ENCODE measurements around the gene MXD1.
"Not testable (repeated sequence)": the region's sequence is repeated elsewhere in the genome, so short reads cannot be mapped to it uniquely, and the experiment has no call there.

MXD1 gene

DNA sequence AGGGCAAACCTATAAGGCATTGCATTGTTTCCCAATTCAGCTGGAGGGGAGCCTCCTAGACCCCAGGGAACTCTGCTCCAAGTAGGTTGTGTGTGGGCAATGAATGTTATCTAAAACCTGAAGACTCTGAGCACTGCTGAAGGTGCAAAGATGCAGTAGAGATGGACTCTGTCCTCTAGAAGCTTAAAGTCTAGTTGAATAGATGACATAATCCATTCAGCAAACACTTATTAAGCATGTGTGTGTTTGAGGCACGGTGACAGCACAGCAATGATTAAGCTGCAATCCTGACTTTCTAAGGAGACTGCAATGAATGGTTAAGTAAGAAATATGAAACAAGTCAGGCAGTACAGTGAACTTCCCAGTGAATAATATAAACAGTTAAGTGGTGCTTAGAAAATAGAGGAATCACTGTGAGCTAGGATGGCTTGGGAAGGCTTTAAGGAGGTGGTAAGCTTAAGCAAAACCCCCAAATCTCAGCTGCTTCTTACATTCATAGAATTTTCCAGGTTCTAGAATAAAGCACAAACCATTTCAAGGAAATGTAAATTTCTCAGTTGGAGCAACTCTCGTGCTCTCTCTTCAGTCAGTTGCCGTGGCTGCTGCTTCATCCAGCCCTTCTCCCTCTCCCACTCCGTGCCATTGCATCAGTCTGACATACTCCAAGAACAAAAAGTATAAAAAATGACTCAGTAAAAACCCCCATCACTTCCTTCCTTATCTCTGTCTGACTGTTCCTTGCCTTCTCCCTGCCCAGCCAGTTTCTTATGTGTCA, 19.1 kb downstream of the MXD1 start:
- DNase-seq: no peak

- no peak for DNase-seq
Measured at GRCh38 chr2:69934614-69934908, 19.7 kb downstream of the MXD1 start.

GRCh38 chr2:69935011-69935410, 20.1 kb downstream of the MXD1 start:
- DNase-seq: no peak

DNA sequence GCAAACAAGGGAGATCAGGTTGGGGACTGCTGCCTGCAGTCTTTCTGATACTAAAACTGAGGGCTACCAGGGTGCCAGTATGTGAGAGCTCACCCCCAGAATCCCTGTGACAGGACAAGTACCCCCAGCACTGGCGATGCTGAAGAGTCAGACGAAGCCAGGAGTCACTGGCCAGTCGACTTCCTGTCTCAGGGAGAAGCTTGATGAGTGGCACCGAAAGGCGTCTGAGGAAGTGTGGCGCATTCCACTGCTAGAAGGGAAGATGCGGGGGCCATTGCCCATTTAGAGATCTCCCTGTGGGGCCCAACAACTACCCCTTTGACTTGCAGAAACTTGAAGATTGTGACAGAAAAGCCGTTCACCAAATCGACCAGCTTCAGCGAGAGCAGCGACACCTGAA, 22.0 kb downstream of the MXD1 start:
- no peak for DNase-seq

- DNase-seq: no peak
Measured at GRCh38 chr2:69937968-69938367, 23.1 kb downstream of the MXD1 start.

GRCh38 chr2:69939722-69940121, 24.8 kb downstream of the MXD1 start:
- no peak for DNase-seq

DNA sequence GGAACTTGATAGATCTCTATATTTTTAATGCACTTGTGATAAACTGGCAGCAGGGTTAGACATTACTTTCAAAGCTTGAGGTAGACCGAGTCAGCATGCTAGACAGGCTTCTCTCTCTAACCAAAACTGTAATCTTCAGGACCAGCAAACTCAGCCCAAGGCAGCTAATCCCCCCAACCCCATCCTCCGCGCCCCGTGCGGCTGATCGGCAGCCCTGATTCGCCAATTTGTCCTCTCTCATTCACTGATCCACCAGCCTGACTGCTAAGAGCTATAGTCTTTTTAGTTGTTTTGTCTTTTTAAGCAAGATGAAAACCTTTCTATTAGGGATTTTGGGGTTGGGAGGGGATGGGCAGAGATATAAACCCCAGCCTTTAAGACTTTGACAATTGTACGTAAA, 25.8 kb downstream of the MXD1 start:
- no peak for DNase-seq

- DNase-seq: no peak
Measured at GRCh38 chr2:69943000-69943842, 28.3 kb downstream of the MXD1 start.

- DNase-seq: no peak
Measured at GRCh38 chr2:69943843-69944525, 29.1 kb downstream of the MXD1 start.

GRCh38 chr2:69944756-69945155, 29.8 kb downstream of the MXD1 start:
- no peak for DNase-seq

DNA sequence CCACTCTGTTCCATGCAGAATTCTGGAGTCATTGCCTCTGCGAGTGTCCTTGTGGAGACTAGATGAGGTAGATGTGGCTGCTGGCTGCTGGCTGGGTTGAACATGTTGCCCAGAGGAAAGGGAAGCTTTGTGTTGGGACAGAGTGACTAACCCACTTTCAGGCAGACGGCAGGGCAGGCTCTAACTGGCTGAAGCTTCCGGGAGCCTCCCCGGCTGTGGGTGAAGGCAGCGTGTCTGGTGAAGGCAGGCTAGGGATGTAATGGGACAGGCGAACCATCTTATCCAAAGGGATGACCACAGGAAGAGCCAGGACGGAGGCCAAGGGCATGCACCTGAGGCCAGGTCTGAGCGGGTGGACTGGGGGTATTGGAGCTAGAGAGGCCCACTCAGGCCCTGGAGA, 30.5 kb downstream of the MXD1 start:
- DNase-seq: no peak

- DNase-seq: no peak
Measured at GRCh38 chr2:69945941-69946340, 31.0 kb downstream of the MXD1 start.

DNA sequence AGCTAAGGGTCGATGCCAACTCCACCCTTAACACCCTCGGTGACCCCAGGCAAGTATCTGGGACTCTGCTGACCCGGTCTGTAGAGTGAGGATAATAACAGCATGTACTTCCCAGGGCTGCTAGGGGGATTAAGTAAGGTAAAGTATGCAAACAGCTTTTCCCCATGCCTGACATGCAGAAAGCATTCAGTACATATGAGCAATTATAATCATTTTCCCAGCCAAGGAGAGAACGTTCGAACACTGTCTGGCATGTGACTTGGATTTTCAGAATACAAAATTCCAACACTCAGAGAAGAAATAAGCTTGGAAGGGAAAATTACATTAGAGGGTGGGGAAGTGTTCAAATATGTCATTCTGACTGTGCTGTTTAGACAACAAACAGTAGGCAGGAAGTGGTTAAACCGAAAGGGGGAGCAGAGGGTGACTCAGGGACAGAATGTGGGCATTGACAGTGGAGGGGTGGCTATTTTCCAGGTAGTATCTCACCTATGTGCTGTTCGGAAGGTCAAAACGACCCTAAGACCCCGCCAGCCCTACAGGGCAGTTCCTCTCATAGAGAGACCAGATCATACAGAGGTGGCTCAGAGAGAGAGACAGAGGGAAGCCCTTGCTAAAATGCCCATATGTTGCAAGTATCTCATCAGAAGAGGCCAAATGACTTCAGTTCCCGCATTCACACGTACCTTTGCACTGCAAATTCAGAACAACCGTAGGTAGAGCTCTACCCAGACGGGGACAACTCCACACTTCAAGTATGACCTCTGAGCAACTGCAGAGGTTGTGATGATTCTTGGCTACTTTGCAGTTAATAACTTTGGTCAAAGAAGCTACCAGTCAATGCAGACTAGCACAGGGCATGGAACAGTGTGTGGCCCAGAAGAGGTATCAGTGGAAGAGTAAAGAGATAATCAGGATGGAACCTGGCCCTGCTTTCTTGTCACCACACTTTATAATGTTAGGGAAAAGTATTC, 31.7 kb downstream of the MXD1 start:
- DNase-seq: peak; percentile 7

DNA sequence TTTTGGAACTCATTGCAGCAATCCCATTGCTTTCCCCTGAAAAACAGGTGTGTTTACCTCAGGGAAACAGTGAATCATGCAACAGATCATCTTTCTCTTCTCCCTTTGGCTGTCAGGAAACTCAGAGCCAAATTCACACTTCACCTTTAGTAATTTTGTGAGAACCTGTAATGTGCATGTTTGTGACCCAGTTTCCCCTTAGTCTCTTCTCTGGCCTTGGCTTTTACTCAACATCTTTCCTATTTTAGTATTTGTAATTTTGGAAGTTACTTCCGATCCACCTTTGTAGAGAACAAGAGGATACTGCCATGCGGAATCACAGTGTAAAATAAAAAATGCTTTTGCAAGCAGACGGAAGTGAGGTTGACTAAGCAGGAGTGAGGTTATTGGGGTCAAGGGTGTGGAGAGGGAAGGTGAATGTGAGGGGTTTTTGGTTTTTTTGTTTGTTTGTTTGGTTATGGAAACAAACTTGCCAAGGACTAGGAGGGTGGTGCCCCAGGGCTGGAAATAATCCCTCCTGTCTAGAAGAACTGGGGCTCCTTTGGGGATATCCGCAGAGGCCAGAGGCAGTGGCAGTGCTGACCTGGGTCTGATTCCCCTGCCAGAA, 32.5 kb downstream of the MXD1 start:
- no peak for DNase-seq

GRCh38 chr2:69948032-69948962, 33.4 kb downstream of the MXD1 start:
- DNase-seq: no peak

GRCh38 chr2:69948963-69949645, 34.2 kb downstream of the MXD1 start:
- no peak for DNase-seq

DNA sequence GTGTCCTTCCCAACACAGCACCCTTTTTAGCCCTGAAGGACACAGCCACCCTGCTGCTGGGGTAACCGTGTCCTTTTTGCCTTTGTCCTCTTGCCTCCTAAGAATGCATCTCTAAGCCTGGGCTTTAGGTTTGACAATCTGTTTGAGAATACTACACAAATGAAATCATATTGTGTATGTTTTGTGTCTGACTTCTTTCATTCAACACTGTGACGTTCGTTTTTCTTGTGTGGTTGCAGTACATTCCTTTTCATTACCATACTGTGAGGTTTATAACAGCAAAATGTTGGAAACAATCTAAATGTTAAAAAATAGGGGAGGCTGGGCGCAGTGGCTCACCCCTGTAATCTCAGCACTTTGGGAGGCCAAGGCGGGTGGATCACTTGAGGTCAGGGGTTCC, 35.3 kb downstream of the MXD1 start:
- DNase-seq: no peak

DNA sequence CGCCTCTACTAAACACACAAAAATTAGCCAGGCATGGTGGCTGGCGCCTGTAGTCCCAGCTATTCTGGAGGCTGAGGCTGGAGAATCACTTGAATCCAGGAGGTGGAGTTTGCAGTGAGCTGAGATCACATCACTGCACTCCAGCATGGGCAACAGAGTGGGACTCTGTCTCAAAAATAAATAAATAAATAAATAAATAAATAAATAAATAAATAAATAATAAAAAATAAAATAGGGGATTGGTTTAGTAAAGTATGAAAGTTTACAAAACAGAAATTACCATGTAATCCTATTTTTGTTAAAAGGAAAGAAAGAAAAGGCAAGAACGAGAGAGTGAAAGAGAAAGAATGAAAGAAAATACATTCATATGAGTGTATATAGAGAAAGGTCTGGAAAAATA, 35.8 kb downstream of the MXD1 start:
- not testable (repeated sequence) for DNase-seq

GRCh38 chr2:69952336-69953115, 37.6 kb downstream of the MXD1 start:
- no peak for DNase-seq

DNA sequence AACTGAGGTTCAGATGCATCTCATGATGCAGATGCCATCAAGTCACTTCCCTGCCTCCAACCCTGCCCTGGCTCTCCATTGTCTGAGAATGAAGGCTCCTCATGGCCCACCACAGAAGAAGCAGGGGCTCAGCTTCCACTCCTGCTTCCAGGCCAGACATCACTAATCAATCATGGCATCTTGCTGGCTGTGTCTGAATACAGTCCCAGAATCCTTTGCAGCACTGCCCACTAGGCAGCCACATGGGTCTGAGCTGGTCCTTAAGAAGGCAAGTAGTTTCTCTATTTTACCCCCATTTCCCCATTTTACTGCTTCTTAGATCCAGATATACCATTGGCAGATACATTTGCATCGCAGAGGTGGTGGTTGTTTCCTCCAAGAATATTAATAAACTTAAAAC, 39.2 kb downstream of the MXD1 start:
- DNase-seq: no peak

Data from effector CD8-positive, alpha-beta T cell (primary cell).